SK-MEL-5 (cell line): Measurements from ENCODE around the gene HEXIM1. TPM values are rescaled to one million over a fixed set of nuclear protein-coding genes. Genes with fewer than 3 reads are reported as not detected.

Source experiments
- DNase-seq: peaks from one replicate; pipeline ENCODE4 v3.0.0-alpha.2; 2016; ENCODE audit warnings: low read depth, low spot score
- in situ Hi-C: cut with HindIII; loops from 2 replicates; pipeline ENCODE4 v1.10.0; 2016; ENCODE audit warnings: low sequenced_read_pairs, high pct_unique_total_duplicates, low pct_unique_long_range_greater_than_20kb
- small RNA-seq, 2 experiments: library from RNA; depleted of rRNA; stranded (forward); fragments of <200 nt; gene quantifications; one replicate each; pipeline ENCODE3, GENCODE V24; 2014
- total RNA-seq: library from RNA; depleted of rRNA; stranded (reverse); fragments of >200 nt; shearing (Covaris generic); gene quantifications from 2 replicates; pipeline ENCODE4 v1.2.3, GENCODE V29; 2014; rRNA removed

HEXIM1 gene
- total RNA-seq, 1 experiment from 2014 or later, result 10.6 TPM

GRCh38 chr17:45177563-45177962 is 29.3 kb downstream of the HEXIM1 start:
- no peak for DNase-seq
- in situ Hi-C loops, result no loop called here

GRCh38 chr17:45184144-45184543 is 35.9 kb downstream of the HEXIM1 start:
- in situ Hi-C loops, result no loop called here
- DNase-seq, result no peak

GRCh38 chr17:45186801-45187354 is 38.6 kb downstream of the HEXIM1 start:
- DNase-seq, result no peak
- in situ Hi-C loops, result no loop called here

GRCh38 chr17:45189009-45189408 is 40.7 kb downstream of the HEXIM1 start:
- DNase-seq, result no peak
- in situ Hi-C loops, result no loop called here

GRCh38 chr17:45190503-45191255 is 42.4 kb downstream of the HEXIM1 start:
- in situ Hi-C loops, result no loop called here
- no peak for DNase-seq

GRCh38 chr17:45195424-45195823 is 47.1 kb downstream of the HEXIM1 start:
- in situ Hi-C loops, result no loop called here
- DNase-seq, result no peak

GRCh38 chr17:45197108-45197507 is 48.8 kb downstream of the HEXIM1 start:
- no peak for DNase-seq
- in situ Hi-C loops, result no loop called here

GRCh38 chr17:45197555-45198334 is 49.5 kb downstream of the HEXIM1 start:
- in situ Hi-C loops, result no loop called here
- DNase-seq, result peak; percentile 92

GRCh38 chr17:45200701-45201100 is 52.4 kb downstream of the HEXIM1 start:
- in situ Hi-C loops, result no loop called here
- peak; percentile 32 for DNase-seq

GRCh38 chr17:45201457-45201856 is 53.2 kb downstream of the HEXIM1 start:
- in situ Hi-C loops, result no loop called here
- DNase-seq, result no peak

Small RNA genes within 50 kb of the gene (small RNA-seq; reads per million reads assigned to genes)
- gene MIR6784, result 0 to 0.10 reads per million in 2 experiments

Other genes starting within 250 kb of the HEXIM1 start
- gene EFTUD2, start 249.0 kb upstream of the HEXIM1 start, total RNA-seq, result 117 and 118 TPM in 2 replicates
- not detected in 2 replicates for gene GFAP, start 233.0 kb upstream of the HEXIM1 start, total RNA-seq
- gene KIF18B, start 200.7 kb upstream of the HEXIM1 start, total RNA-seq, result 2.0 and 2.5 TPM in 2 replicates
- gene C1QL1, start 180.2 kb upstream of the HEXIM1 start, total RNA-seq, result 3.8 and 5.0 TPM in 2 replicates
- 32.1 and 41.4 TPM in 2 replicates for gene DCAKD, start 96.8 kb upstream of the HEXIM1 start, total RNA-seq
- gene NMT1, start 87.2 kb upstream of the HEXIM1 start, total RNA-seq, result 71.5 and 78.0 TPM in 2 replicates
- 4.0 and 9.8 TPM in 2 replicates for gene PLCD3, start 16.0 kb upstream of the HEXIM1 start, total RNA-seq
- 1.7 and 3.3 TPM in 2 replicates for gene ACBD4, start 12.8 kb upstream of the HEXIM1 start, total RNA-seq
- gene HEXIM2, start 13.4 kb downstream of the HEXIM1 start, total RNA-seq, result 14.0 and 14.2 TPM in 2 replicates
- 0.21 and 0.63 TPM in 2 replicates for gene FMNL1, start 73.4 kb downstream of the HEXIM1 start, total RNA-seq
- not detected in 2 replicates for gene SPATA32, start 113.6 kb downstream of the HEXIM1 start, total RNA-seq
- gene MAP3K14, start 168.5 kb downstream of the HEXIM1 start, total RNA-seq, result 1.3 TPM in 2 replicates